Measurements from ENCODE around the gene PKP4. TPM values are rescaled to one million over a fixed set of nuclear protein-coding genes. Genes with fewer than 3 reads are reported as not detected.
A peak's percentile ranks its signal among the peaks of the same experiment; 100 is the strongest.

PKP4 gene
- total and polyA plus RNA-seq, 9 of the 15 experiments (the other 6 are each of a cell fraction or from before 2014, with no cell fraction given), result 24.6 to 99.1 (median 74.0) TPM

DNA sequence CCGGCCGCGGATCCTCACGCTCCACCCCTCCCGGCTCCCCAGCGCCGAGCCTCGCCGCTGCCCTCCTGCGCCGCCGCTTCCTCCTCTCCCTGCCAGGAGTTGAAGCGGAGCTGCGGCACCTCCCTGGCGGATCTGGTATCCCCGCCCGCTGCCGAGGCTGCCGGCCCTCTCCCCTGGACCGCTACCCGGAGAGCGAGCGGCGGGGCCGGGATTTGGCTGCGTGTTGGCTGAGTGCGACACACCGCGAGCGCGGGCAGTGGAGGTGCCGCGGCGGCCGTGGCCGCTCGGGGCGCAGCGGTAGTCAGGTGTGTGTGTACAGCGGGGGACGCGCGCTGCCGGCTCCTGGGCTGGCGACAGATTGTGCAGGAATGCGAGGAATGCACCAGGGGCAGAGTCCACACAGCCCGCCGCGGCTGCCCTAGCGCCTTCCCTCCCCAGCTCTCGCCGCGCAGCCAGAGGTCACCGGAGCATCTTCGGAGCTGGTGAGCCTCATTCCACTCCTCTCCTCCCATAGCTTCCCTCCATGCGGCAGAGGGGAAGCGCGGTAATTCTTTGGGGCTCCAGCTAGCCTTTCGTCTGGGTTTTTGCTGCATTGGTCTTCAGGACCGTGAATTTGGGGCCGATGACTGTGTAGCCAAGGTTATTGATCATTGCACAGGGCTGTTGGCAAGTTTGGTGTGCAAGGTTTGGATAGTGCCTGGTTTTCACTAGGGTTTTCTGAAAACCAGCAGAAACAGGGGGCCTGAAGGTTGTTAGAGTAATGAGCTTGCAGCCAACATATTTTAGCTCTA, 1.3 kb downstream of the PKP4 start (continued):
- TF ChIP-seq ZNF121 (CRISPR knock-in tag; conservative IDR thresholded peaks at IDR 0.05), result no peak
- no peak for TF ChIP-seq SP2 (IDR thresholded peaks at IDR 0.05; ENCODE audit: extremely low read depth, low read depth, low read length, poor library complexity, severe bottlenecking)
- TF ChIP-seq, protein P1, sequence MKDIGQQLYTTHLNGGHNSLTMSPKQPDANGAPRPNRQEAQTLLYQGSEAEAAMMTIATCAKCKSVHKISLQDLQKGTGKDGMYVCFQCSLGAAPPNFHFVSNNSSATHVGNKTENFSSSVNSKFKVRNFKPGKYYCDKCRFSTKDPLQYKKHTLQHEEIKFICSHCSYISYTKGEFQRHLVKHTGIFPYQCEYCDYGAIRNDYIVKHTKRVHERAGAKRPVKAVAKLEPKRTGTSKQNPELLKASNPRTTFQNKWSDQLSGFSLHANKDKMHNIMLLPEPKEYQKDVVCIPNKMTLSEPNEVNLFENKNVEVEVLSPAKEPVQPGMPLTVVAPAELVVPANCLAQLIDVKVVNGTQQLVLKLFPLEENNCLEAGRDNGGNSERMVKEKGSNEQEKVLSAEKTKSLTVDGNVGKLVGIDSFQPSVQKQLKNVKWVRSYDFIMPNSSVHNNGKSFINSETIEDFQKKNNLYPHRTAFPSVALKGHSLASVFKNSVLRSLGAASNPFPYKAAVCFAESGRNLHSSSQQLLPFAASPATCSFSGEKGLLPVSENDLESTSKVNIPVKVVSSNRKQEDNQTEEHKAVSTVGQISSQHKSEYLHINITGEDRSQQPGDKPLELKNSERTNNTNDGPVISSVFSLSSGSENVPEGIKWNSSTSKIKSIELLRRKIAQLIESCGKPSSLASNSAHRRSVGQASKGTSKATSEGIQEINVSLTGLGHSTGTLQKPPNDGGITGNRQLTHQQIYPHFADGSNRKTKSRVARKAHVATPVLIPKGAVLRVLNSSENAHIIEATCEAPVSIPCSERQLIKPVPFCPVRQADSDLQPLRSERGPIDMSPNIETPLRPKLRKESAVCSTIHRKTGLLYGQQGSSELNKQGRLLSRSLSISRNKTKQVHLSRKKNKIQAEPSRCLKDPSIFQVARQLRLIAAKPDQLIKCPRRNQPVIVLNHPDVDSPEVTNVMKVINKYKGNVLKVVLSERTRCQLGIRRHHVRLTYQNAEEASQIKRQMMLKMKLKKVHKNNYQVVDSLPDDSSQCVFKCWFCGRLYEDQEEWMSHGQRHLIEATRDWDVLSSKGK (CRISPR knock-in tag; IDR thresholded peaks at IDR 0.05), result no peak
- TF ChIP-seq POLR3G (IDR thresholded peaks at IDR 0.05; ENCODE audit: extremely low read depth, insufficient read length, insufficient replicate concordance), result no peak
- no peak for TF ChIP-seq POU5F1 (IDR thresholded peaks at IDR 0.05; ENCODE audit: borderline replicate concordance, low read depth, low read length, partially characterized antibody)
- 0 out of 2 replicates have a peak, but pooled peaks have one; percentile 47 for TF ChIP-seq GATAD2A (IDR thresholded peaks at IDR 0.05)
- no peak for TF ChIP-seq SREBF1 (IDR thresholded peaks at IDR 0.05; ENCODE audit: borderline replicate concordance, low read depth, low read length)
- TF ChIP-seq, protein P2, sequence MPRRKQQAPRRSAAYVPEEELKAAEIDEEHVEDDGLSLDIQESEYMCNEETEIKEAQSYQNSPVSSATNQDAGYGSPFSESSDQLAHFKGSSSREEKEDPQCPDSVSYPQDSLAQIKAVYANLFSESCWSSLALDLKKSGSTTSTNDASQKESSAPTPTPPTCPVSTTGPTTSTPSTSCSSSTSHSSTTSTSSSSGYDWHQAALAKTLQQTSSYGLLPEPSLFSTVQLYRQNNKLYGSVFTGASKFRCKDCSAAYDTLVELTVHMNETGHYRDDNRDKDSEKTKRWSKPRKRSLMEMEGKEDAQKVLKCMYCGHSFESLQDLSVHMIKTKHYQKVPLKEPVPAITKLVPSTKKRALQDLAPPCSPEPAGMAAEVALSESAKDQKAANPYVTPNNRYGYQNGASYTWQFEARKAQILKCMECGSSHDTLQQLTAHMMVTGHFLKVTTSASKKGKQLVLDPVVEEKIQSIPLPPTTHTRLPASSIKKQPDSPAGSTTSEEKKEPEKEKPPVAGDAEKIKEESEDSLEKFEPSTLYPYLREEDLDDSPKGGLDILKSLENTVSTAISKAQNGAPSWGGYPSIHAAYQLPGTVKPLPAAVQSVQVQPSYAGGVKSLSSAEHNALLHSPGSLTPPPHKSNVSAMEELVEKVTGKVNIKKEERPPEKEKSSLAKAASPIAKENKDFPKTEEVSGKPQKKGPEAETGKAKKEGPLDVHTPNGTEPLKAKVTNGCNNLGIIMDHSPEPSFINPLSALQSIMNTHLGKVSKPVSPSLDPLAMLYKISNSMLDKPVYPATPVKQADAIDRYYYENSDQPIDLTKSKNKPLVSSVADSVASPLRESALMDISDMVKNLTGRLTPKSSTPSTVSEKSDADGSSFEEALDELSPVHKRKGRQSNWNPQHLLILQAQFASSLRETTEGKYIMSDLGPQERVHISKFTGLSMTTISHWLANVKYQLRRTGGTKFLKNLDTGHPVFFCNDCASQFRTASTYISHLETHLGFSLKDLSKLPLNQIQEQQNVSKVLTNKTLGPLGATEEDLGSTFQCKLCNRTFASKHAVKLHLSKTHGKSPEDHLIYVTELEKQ (CRISPR knock-in tag; IDR thresholded peaks at IDR 0.05), result no peak
- TF ChIP-seq NR2C1 (IDR thresholded peaks at IDR 0.05), result no peak
- no peak for TF ChIP-seq NR2C1 (tag; IDR thresholded peaks at IDR 0.05)
- TF ChIP-seq ZNF551 (CRISPR knock-in tag; IDR thresholded peaks at IDR 0.05), result no peak
- peak; percentile 37; the same call in 1 of the 2 replicates for TF ChIP-seq GATAD2B (IDR thresholded peaks at IDR 0.05; ENCODE audit: borderline replicate concordance)
- TF ChIP-seq ZNF133 (CRISPR knock-in tag; IDR thresholded peaks at IDR 0.05), result no peak
- no peak for TF ChIP-seq ILK (tag; IDR thresholded peaks at IDR 0.05; ENCODE audit: borderline replicate concordance, low read depth)
- no peak for TF ChIP-seq KLF1 (tag; IDR thresholded peaks at IDR 0.05)
- TF ChIP-seq TAF1 (IDR thresholded peaks at IDR 0.05; ENCODE audit: control insufficient read depth, extremely low read depth, insufficient read depth, low read length, severe bottlenecking), result peak; percentile 30
- no peak for TF ChIP-seq BMI1 (IDR thresholded peaks at IDR 0.05; ENCODE audit: low read length)
- TF ChIP-seq SIN3B (IDR thresholded peaks at IDR 0.05; ENCODE audit: low read depth), result no peak
- TF ChIP-seq BCL6 (CRISPR knock-in tag; IDR thresholded peaks at IDR 0.05), result no peak
- TF ChIP-seq, protein P3, sequence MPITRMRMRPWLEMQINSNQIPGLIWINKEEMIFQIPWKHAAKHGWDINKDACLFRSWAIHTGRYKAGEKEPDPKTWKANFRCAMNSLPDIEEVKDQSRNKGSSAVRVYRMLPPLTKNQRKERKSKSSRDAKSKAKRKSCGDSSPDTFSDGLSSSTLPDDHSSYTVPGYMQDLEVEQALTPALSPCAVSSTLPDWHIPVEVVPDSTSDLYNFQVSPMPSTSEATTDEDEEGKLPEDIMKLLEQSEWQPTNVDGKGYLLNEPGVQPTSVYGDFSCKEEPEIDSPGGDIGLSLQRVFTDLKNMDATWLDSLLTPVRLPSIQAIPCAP (CRISPR knock-in tag; IDR thresholded peaks at IDR 0.05; ENCODE audit: borderline replicate concordance), result no peak
- no peak for TF ChIP-seq CHD2 (IDR thresholded peaks at IDR 0.05; ENCODE audit: low read depth, low read length)
